GM12872 (cell line): Measurements from ENCODE around the gene RECQL.

Source experiments
- TF ChIP-seq, protein P1 (sequence below): IDR thresholded peaks from 3 replicates; pipeline ENCODE4 v1.5.1; 2011; ENCODE audit warnings: low read depth, mild to moderate bottlenecking, low read length, moderate library complexity; ENCODE audit not compliant: insufficient read depth

The RECQL gene

DNA sequence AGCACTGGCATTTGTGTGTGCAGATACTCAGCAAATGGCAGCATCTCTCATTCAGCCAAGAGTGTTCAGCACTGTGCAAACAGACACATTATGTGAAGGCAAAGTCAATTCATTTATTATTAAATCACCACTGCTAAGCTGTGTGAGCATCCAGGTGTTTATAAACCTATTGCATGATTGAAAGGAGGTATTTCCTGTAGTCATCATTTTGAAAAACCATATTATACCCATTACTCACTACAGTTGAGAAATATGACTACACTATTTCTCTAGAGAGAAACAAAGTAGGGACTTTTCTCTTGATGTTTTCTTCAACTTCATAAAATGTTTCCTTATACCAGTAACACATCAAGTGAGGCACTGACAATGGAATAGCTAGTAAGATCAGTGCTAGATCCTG lies 38.4 kb upstream of the RECQL start:
- TF ChIP-seq, protein P1, sequence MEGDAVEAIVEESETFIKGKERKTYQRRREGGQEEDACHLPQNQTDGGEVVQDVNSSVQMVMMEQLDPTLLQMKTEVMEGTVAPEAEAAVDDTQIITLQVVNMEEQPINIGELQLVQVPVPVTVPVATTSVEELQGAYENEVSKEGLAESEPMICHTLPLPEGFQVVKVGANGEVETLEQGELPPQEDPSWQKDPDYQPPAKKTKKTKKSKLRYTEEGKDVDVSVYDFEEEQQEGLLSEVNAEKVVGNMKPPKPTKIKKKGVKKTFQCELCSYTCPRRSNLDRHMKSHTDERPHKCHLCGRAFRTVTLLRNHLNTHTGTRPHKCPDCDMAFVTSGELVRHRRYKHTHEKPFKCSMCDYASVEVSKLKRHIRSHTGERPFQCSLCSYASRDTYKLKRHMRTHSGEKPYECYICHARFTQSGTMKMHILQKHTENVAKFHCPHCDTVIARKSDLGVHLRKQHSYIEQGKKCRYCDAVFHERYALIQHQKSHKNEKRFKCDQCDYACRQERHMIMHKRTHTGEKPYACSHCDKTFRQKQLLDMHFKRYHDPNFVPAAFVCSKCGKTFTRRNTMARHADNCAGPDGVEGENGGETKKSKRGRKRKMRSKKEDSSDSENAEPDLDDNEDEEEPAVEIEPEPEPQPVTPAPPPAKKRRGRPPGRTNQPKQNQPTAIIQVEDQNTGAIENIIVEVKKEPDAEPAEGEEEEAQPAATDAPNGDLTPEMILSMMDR, result no peak

DNA sequence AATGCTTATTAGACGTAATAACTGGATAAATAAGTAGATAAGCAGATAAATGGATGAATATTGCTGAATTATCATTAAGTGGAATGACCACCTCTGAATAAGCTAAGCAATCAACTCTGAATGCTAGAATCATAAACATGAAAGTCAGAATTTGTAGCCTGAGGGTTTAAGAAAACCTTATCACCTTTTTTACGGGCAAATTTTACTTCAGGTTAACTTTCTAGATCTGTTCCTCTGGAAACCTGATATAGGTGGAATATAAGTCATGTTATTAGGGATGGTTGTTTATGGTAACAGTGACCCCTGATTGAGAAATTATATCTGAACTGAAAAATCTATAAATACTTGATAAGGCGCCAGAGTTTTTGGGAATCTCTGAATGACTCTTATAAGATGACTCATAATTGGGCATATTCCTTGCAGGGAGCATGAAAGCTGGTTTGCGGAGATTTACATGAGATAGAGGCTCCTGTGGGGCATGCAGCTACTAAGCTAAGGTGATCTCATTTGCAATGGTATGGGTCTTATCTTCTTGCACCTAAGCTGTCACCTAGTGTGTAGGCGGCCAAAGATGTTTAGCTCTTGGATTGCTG lies 36.7 kb upstream of the RECQL start:
- TF ChIP-seq, protein P1, result no peak

DNA sequence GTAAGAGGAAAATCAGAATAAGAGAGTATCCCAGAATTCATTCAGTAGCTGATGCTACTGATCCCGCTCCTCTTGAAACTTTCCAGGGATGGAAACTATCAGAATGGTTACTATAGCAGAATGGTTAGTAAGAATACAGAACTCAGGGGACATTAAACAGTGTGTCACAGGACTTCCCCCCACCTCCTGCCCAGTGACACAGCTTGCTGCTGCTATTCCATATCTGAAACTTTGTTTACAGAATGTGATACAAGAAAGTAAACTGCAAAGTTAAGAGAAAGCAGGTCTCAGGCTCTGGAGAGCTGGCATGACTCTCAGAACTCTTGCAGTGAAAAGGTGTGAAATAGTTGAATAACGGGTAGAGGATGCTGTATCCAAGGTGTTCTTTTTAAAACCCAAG lies 28.0 kb upstream of the RECQL start:
- TF ChIP-seq, protein P1, result no peak

- TF ChIP-seq, protein P1, result no peak
Measured at GRCh38 chr12:21528953-21529352, 27.5 kb upstream of the RECQL start.

DNA sequence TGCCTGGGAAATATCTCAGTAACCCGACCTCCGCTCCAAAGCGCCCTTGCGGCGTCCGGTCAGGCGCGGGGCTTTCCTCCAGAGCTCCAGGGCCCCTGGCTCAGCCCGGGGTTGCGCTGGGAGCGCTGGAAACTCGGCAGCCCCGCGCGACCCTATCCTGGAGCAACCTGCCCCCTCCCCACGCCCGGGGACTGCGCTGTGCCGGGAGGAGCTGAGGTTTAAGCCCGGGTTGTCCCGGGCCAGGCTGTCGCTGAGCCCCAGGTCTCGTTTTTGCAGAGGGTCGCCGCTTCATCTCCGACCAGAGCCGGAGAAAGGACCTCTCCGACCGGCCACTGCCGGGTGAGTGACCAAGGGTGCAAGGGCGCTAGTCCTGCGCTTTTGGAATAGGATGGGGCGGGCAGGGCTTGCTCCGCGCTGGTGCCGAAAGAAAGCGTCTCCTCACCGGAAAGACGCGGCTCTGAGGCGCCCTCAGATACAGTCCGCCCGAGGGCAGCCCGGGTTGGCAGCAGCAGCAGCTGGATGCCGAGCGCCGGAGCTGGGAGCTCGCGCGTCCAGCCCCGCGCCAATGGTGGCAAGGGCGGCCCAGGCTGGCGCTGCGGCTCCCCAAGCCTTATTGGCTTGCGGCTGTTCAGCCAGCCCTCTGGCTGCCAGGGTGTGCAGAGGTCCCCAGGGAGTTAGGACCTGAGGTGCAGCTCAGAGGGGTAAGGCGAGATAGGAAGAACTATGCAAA lies 26.2 kb upstream of the RECQL start:
- TF ChIP-seq, protein P1, result no peak

DNA sequence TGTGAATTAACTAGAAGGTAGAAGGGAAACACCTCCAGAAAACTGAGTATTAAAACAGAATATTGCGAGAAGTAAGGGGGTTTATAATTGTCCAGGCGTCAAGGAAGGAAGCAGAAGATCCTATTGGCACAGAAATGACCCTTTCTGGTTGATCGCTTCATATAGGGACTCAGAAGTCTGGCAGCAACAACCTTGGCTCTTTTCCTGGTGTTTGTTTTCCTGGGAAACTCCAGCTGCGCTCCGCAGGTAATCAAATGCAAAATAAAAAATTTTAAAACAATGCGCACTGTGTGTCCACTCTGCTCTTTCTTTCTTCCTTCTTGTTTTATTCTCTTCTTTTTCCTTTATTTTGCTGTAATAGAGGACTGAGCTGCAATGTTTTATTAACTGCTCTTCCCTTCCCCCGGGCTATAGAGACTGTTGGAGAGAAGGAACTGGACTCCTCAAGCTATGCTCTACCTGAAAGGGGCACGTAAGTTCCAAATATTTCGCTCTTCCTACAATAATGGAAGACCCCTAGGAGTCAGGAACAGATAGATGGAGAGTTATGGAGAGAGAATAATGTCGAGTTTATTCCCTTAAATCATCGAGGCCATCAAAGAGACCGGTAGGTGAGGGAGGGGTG lies 25.4 kb upstream of the RECQL start:
- TF ChIP-seq, protein P1, result no peak

- TF ChIP-seq, protein P1, result no peak
Measured at GRCh38 chr12:21526053-21526452, 24.6 kb upstream of the RECQL start, which contains the start of gene SPX. Gene SPX (plus strand): TSS chr12:21526296. CDS start chr12:21526473, 177 bp downstream.
